ENCODE measurements around the gene SMIM38.

SMIM38 gene

GRCh38 chr11:69155302-69156234, at the start of gene SMIM38:
Gene SMIM38, plus strand, starts transcription at chr11:69155935. Its CDS starts 1,912 bp downstream, at chr11:69157847.
- no peak for DNase-seq (ENCODE audit: low spot score)

- DNase-seq (ENCODE audit: low spot score) = no peak
Measured at GRCh38 chr11:69106031-69106811, 49.5 kb upstream of the SMIM38 start.

GRCh38 chr11:69107413-69107812, 48.3 kb upstream of the SMIM38 start:
- DNase-seq (ENCODE audit: low spot score) = no peak

DNA sequence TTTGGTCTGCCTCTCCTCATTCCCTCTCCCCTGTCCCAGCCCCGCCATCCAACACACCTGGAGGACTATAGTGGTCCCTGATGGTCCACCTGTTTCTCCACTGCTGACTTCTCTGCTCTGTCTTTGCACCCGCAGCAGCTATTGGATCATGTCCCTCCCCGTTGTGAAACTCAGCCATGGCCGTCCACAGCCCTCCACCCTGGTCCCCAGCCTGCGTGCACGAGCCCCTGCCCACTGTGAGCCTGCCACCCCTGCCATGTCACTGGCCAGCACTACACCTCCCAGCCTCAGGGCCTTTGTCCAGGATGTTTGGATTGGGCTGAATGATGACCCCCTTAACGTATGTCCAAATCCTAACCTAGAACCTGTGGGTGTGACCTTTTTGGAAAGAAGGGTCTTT, 47.7 kb upstream of the SMIM38 start:
- no peak for DNase-seq (ENCODE audit: low spot score)

GRCh38 chr11:69108559-69108958, 47.2 kb upstream of the SMIM38 start:
- no peak for DNase-seq (ENCODE audit: low spot score)

- no peak for DNase-seq (ENCODE audit: low spot score)
Measured at GRCh38 chr11:69109101-69109500, 46.6 kb upstream of the SMIM38 start.

GRCh38 chr11:69110451-69110850, 45.3 kb upstream of the SMIM38 start:
- no peak for DNase-seq (ENCODE audit: low spot score)

DNA sequence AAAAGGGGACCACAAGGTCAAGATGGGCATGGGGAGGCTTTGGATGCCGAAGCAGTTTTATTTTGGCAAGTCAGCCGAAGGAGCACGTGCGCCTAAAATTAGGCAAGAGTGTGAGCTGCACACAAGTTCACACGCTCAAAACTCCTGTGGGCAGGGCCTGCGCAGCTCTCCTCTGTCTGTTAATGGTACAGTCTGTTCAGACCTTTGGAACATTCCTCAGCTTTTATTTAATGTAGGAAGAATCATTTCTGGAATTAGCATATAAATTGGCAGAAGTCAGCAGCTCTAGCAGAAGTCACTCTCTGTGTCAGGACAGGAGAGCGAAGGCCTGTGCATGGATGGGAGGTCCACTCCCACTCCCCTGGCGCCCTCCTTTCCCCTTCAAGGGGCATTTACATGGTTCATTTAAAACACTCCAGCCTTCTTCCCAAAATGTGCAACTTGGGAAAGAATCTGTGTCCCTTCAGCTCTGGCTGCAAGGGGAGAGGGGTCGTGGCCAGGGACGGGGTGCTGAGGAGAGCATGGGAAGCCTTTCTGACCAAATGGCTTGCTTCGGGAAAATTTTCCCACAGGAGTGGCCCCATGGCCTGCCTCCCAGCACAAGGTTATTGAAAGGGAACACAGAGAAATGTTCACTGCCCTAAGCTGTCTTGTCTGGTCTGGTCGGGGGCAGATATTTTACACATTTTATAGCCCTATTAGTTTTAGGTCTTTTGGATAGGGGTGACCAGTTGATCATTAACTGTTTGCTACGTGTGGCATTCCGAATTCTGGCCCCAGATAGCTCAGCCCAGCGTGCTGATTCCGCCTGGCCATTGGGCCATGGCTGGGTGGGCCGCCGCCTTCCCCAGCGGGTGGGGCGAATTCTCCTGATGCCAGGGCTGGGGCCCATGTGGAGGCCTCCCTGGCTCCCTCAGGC, 43.9 kb upstream of the SMIM38 start:
- DNase-seq (ENCODE audit: low spot score) = no peak

DNA sequence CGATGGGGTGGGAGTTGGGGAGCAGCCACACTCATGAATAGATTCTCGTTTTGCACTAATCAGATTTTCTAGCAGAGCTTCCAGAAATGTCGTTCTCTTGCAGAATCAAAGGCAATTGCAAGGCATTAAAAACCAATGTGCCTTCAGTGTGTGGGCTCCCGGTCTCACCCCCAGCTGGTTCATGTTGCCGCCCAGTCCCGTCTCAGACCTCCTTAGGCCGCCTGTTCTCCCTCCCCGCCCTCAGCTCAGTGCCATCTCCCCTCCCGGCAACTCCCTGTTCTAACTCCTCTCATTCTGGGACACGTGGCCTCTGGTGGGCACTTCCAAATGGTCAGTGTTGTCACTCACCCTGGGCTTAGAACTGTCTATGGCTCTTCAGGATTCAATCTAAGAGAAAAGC, 42.5 kb upstream of the SMIM38 start:
- DNase-seq (ENCODE audit: low spot score) = no peak

DNA sequence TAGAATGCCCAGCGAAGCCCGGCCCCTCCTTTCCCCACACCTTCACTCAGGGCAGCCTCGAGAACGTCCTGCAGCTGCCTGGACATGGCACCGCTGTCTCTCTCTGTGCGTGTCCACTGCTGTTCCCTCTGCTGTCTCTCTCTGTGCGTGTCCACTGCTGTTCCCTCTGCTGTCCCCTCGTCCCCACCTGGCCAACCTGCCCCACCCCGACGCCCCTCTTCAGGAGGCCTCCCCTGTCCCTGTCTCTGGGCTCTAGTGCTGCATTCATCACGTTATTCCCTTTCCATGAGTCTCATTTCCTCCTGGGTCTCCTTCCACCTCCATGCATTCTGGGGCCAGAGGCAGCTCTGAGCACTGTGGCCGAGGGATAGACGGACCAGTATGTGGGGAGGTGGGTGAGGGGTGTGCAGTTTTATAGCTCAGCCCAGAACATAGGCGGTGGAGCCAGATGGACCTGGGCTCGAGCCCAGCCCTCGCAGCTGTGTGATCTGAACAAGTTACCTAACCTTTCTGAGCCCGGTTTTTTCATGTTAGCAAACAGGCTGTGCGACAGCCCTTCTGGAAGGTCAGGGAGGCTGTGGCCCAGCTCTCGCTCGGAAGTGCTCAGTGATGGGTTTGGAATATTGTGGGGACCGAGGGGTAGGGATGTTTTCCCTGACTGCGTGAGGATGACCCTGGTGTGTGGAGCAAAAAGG, 41.9 kb upstream of the SMIM38 start:
- DNase-seq (ENCODE audit: low spot score) = no peak

GRCh38 chr11:69114362-69114761, 41.4 kb upstream of the SMIM38 start:
- no peak for DNase-seq (ENCODE audit: low spot score)

DNA sequence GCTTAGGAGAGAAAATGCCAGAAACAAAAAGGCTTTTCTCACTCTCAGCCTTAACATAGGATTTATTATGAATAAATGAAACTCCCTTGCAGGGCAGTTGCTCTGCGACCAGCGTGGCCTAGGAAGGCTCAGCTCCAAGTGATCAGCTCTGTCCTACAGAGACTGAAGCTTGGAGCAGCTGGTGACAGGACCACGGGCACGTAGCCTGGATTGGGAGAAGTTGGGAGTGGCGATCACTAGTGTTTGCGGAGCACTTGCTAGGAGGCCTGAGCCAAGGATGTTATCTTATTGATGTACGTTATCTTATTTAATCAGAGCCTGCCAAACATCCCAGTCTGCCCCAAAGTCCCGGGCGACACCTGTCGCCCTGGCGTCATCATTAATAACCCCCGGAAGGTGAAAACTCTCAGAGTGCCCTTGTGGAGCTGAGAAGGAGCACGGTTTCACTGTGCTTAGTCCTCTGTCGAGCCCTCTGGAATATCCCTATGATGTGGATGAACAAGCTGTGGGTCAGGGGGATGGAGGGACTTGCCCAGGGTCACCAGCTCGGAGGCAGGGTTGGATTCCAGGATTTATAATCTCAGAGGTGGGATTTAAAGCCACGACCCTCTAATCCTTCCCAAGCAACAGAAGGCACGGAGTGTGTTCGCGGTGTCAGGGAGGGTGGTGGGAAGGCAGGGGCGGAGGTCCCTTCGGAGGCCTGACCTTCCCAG, 40.8 kb upstream of the SMIM38 start:
- DNase-seq (ENCODE audit: low spot score) = no peak

GRCh38 chr11:69115586-69116560, 39.9 kb upstream of the SMIM38 start:
- DNase-seq (ENCODE audit: low spot score) = no peak

DNA sequence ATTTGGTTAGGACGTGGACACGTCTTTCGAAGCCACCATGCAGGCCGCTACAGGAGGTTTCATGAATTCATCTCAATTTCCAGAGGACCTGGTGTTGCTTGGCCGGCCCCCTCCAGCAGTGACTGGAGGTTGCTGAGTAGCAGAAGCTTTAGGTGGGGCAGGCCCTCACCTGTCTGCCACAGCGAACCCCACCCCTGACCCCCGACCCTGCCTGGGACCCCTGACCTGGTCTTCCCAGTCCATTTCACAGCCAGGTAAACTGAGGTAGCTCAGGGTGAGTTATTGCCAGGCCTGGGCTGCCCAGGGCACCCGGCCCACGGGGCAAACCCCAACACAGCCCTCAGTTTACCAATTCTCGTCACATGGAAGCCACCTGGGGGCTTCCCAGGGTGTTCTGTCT, 39.1 kb upstream of the SMIM38 start:
- DNase-seq (ENCODE audit: low spot score) = no peak

DNA sequence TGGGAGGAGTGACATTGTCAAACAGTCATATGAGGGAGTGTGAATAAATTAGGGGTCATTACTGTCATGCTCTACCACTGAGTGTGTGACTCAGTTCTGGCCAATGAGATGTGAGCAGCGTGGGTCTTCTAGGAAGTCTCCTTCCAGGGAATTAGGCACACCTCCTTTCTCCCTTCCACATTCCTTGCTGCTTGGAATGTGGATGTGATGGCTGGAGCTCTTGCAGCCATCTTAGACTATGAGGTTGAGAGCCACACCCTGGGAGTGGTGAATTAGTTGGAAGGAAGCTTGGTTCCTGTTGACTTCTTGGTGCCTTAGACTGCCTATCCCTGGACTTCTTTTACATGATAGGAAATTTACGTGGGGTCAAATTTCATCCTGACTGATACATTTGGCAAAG, 36.5 kb upstream of the SMIM38 start:
- DNase-seq (ENCODE audit: low spot score) = no peak

GRCh38 chr11:69120096-69120875, 35.4 kb upstream of the SMIM38 start:
- no peak for DNase-seq (ENCODE audit: low spot score)

DNA sequence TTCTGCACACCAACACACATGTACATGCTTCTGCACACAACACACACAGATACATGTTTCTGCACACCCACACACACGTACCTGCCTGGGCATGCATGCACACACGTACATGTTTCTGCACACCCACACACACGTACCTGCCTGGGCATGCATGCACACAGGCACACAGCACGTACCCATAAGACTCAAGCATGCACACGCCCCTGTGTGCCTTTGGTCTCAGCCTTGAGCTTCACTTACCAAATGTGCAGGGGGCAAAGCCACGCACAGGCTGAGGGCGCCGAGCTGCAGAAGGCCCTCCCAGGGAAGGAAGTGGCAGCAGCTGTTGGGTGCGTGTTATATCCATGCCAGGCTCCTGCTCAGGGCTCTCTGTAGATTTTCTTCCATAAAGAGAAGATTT, 34.7 kb upstream of the SMIM38 start:
- DNase-seq (ENCODE audit: low spot score) = no peak

DNA sequence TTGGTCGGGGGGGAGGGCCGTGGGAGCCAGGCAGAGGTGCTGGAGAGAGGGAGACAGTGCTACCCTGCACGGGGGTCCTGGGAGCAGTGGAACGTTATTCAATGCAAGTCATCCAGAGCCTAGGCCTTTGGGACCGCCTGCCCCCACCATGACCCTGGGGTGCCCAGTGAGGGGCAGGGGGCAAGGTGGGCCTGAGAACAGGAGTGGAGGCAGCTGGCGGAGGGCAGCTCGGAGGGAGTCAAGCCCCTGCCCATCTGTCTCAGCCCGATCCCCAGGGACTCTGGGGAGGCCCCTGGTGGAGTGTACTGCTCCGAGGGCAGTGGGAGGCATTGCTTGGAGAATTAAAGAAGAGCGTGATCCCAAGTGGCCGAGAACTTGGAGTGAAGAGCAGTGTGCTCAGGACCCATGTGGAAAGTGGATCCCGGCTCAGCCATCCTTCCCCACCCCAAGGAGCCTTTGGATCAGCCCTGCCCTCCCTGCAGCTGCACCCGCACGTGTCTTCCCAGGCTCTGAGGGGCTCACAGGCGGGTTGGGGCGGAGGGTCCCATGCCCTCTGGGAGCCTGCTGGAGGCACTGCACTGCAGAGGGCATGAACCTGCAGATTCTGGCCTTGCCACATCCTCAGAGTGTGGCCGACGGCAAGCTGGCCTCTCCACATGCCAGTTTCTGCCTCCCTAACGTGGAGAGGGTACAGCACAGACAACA, 34.0 kb upstream of the SMIM38 start:
- no peak for DNase-seq (ENCODE audit: low spot score)
